GM08714 (cell line): ENCODE data around the gene PRUNE1.

Source experiments
- H3K4me3 ChIP-seq: fragments of 200-500 bp; sonication (Bioruptor generic); 2 replicates; pipeline ENCODE4 v1.5.1; 2014; ENCODE audit warnings: mild to moderate bottlenecking, low read length, inconsistent platforms
- ZNF274 ChIP-seq: IDR thresholded peaks from 2 replicates; pipeline ENCODE4 v1.6.1; 2012; ENCODE audit warnings: mild to moderate bottlenecking, low read depth, low read length

Gene PRUNE1

DNA sequence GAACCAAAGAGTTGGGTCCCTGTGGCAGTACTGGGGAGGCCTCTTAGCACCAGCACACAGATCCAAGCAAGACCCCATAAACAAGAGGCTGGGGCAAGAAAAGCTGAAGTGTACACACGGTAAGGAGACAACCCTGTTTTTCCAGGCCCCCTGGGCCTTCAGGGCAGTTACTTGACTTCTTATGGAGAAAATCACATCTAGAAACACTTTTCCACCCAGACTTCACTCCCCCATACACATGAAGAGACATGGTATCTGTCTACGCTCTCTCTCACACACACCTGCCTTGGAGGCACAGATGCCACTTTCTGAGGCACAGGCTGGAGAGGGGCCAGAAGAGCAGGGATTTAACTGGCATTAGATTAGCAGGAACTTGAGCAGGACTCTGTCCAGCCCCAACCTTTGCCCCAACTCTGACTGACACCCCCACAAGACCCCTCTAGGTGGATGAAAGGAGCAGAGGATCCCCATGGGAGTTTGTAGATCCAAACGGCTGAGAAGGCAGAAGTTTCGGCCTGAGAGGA, 35.8 kb upstream of the PRUNE1 start:
- H3K4me3 ChIP-seq = no peak overlapping the region; the same call in 1 of the 2 replicates
- TF ChIP-seq ZNF274 = no peak

DNA sequence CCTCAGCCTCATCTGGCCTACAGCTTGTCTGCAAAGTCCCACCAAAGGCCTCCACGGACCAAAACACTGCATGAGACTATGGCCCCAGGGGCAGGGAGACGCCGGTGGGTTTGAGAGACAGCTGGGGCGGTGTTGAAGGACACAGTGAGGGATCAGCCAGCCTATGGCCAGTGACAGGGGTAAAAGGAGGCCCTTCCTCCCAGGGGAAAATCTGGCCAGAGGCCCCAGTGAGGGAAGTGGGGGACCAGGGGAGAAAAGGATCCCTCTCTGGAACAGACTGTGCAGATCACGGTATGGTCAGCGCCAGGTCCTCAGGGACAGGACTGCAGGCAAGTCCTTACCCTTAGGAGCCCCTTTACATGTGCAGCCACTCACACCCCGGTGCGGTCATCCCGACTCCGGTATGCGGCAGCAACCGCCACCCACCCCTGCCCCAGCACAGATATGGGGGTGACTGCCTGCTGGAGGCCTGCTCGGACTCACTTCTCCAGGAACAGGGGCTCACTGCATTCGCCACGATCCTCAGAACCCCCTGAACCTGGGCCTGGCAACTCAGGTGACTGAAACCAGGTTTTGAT, 34.9 kb upstream of the PRUNE1 start:
- TF ChIP-seq ZNF274 = no peak
- H3K4me3 ChIP-seq = peak overlapping the region; percentile 61

DNA sequence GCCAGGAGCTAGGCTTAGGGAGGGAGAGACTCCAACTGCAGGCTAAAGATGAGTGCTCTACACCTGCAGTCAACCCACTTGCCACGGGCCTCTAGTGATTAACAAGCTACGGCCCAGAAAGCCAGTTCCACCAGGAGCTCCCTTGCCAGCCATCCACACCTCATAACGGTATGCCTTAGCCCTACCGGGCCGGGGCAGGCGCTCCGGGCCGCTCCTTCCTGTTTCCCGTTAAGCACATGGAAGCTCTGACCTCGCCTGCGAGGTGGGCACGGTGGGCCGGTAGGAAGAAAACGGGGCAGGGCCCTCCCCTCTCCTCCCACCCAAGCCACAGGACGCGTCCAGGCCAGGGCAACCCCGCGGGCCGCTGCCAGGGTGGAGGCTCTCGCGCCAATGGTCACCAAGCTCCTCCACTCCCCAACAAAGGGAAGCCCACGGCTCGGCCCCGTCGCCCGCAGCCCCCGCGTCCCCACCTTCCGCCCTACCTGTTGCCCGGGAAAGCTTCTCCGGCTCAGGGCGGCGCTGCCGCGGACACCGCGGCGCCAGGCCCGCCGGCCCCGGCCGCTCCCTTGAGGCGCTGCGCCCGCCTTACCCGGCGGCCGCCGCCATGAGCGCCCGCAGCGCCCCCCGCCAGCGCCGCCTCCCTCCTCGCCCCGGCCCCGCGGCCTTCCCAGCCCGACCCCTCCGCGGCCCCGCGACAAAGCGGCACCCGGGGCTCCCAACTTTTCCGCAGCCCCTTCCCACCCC, 34.2 kb upstream of the PRUNE1 start:
- no peak for TF ChIP-seq ZNF274
- H3K4me3 ChIP-seq = peak overlapping the region; percentile 61

DNA sequence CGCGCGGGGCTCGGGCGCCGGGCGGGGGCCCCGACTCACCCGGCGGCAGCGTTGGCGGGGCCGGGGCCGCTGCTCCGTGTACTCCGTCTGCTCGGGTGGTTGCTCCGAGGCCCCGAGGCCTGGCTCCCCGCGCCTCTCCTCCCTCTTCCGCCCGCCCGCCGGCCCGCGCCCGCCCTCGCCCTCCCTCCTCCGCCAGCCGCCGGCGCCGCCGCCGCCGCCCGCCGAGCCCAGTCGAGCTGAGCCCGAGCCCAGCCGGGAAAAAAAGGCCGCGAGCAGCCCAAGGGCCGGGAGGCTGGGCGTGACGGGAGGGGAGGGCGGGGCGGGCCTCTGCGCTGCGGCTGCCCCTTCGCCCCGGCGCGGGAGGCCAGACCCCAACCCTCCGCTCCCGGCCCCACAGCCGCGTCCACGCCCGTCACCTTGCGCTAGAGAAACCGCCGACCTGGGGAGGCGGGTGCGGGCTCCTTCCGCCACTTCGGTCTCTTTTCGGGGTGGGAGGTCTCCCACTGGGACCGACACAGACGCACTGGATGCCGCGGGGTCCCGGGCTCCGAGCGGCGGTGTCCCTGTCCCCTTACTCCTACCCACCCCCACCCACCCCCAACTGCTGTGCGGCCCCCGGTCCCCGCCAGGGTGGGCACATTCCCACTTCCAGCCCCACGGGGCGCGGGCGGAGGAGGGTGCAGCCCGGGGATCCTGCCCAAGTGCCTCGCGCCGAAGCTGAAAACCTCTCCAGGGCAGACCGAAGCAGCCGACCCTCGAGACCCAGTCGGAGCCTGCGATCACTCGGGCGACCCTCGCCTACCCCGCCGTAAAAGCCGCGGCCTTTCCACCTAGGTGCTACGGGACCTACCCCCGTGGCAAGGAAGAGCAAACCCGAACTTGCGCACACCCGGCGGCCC, 33.4 kb upstream of the PRUNE1 start, which contains the start of gene CERS2:
TSS of gene CERS2 (minus strand) at position 256 of the 899 bp plus-strand sequence. CDS start 5,745 bp downstream, outside the sequence.
- peak within 1 kb of the TSS; percentile 61 for H3K4me3 ChIP-seq
- no peak for TF ChIP-seq ZNF274

DNA sequence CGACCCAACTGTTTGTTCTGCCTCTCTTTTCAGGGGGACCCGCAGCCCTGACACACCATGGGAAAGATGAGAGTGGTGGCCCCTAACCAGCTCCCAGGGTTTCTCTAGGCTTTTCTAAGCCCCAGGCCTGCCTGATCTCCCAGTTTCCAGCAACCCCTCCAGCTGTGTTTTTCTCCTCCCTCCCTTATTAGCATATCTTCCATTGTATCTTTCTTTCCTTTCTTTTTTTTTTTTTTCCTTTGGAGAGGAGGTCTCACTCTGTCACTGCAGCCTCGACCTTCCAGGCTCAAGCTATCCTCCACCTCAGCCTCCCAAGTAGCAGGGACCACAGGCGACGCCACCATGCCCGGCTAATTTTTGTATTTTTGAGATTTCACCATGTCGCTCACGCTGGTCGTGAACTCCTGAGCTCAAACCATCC, 31.8 kb upstream of the PRUNE1 start:
- H3K4me3 ChIP-seq = no peak overlapping the region
- TF ChIP-seq ZNF274 = no peak

DNA sequence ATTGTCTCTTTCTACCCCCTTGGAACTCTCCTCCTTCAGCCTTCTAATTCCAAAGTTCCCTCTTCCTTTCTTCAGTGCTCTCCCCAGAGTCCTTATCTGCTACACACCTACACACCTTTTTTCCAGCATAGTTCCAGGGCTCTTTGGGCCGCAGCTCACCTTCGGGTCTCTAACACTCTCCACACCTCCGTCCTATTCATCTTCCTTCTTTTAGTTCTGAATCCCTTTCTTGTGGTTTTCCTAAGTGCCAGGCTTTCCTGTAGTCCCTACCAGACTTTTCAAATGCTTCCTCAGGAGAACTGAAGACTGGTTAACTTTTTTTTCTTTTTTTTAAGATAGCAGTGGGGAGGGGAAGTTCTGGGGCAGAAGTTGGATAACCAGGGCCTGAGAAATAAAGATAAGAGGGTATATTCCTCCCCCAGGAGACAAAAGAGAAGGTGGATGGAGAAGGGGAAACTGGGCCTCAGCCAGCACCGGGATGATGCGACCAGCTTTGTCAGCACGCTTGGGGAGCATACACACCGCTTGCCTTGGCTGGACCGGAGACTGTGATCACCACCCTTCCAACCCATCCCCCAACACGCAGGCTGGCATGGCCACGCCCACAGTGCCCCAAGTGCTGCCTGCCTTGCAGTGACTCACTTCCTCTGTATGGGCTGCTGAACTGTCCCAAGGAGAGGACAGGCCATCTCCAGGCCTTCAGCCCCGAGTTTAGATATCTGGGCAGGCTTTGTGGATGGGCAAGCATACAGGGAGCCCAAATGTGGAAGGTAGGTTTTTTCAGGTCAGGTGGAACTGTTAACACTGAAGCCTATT, 31.2 kb upstream of the PRUNE1 start:
- no peak overlapping the region for H3K4me3 ChIP-seq
- no peak for TF ChIP-seq ZNF274

DNA sequence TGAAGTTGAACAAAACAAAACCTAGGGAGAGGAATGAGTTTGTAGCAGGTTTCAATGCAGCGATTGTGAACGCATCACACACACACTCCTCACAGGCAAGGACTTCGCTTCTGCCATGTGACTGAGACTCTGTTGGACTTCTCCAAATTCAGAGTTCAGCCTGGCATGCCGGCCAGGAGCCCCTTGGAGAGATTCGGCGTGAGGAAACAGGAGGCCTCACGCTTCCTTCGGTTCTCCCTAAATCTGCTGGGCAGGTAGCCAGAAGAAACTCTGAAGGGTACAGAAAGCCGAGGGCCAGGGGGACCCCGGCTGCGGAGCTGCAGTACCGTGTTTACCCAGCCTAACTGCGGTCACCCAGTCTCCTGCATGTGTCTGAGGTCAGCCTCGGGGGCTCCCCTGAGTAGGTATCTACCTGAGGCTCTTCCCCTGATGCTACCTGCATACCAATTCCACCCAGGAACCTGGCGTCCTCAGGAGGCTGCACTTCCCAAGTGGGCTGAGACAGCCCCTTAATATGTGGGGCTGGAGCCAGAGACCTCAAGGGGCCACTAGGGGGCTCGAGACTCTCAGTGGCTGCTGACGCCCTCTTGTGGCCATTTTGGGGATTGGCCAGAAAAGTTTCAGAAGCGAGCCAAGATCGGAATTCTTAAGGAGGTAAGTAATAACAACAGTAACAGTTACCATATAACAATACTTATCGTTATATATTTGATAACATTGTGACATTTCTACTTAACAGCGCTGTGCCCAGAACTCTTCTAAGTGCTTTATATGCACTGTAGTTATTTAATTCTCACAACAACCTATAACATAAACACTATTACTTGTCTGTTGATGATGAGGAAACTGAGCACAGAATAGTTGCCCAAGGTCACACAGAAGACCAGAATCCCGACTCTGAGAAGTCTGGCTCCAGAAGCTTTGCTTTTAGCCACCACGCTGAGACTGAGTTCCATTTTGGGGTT, 28.9 kb upstream of the PRUNE1 start:
- no peak overlapping the region; the same call in 1 of the 2 replicates for H3K4me3 ChIP-seq

DNA sequence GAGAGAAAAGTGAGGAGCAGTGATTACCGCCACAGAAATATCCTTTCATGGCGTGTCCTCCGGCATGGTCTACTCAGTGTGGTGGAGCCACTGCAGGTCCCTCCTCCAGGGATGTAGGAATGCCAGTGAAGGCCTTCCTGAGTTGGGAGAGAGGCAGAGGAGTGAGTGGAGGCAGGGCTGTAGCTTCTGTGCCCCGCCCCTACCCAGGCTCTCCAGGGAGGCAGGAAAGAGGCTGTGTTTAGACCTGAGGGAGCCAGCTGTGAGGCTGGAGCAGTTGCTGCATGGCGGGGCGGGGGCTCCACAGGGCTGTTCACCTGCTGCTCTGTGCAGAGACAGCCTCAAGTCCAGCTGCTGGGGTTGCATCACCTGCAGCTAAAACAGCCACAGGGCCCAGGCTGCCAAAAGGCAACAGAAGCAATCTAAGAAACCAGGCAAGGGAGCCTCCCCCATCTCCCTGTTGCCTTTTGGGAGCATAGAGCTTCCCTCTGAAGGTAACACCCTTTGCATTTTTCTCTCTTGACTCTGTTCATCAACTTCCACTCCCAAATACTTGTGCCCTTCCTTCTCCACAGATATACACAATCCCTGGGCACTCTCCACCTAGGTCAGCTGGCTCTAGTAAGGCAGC, 27.0 kb upstream of the PRUNE1 start:
- no peak overlapping the region for H3K4me3 ChIP-seq
- no peak for TF ChIP-seq ZNF274

More for the DNA sequence above, 28.9 kb upstream of the PRUNE1 start:
- TF ChIP-seq ZNF274 = no peak

DNA sequence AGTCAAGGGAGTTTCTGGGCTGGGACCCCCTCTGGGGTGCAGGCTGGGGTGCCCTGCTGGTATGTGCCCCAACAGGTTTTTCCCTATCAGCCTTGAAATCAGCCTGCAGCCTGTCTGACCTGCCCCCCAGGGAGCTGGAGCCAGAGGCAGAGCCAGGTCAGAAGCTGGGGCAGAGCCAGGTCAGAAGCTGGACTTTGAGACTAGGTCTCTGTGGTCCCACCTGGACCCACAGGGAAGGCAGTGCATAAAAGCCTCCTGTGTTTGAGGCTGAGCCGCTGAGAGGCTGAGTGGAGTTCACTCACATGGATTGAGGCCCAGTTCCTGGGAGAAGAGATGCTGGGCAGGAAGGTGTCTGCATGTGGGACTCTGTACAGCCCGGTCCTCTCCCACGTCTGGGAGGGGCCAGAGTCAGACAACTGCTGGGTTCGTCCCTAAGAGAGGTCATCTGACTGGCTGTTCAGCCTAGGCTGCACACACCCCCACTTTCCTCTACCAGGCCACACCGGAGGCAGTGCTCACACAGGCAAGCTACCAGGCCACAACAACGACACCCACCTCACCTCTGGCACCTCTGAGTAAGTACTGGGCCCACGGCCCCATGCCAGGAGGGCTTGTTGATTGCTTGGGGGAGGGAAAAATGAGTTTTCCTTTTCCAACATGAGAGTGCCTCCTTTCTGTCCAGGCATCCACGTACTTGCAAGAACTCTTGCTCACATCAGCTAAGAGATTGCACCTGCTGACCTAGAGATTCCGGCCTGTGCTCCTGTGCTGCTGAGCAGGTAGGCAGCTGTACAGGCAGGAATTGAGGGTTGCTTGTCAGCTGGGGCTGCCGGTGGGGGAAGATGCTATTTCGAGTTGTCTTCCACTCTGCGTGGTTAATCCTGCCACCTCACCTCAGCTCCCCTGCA, 26.2 kb upstream of the PRUNE1 start, which contains the start of gene ANXA9:
TSS of gene ANXA9 (plus strand) at position 488 of the 908 bp plus-strand sequence. CDS start 814 bp downstream, outside the sequence.
- TF ChIP-seq ZNF274 = no peak
- H3K4me3 ChIP-seq = no peak within 1 kb of the TSS

DNA sequence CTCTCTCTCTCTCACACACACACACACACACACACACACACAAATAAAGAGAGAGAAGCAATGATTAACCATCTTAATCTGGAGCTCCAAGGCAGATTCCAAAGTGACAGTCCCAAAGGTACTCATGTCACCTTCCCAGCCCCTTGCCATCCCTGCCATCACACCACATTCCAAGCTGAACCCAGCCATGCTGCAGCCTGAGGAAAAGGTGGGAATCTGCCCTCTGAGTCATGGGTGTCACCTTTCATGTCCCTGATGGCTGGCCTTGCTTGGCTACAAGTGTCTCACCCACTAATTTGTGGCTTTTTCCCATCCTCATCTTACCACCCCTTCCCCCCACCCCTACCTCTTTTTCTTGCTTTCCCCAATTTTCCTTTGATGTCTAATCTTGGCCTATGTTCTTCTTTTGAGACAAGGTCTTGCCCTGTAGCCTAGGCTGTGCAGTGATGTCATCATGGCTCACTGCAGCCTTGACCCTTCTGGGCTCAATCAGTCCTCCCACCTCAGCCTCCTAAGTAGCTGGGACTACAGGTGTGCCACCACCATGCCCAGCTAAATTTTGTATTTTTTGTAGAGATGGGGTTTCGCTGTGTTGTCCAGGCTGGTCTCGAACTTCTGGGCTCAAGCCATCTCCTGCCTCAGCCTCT, 22.9 kb upstream of the PRUNE1 start:
- no peak for TF ChIP-seq ZNF274
- H3K4me3 ChIP-seq = no peak overlapping the region
